ENCODE results near the gene ERC2. TPM values are rescaled to one million over a fixed set of nuclear protein-coding genes. Genes with fewer than 3 reads are reported as not detected.

ERC2 gene
- total and polyA plus RNA-seq, 2 of the 8 experiments (the other 6 are each of a cell fraction or from before 2014, with no cell fraction given) = 16.4 to 22.8 TPM

- no peak for TF ChIP-seq TAF1 (IDR thresholded peaks at IDR 0.05; ENCODE audit: low read depth, low read length)
- TF ChIP-seq SRF (IDR thresholded peaks at IDR 0.05; ENCODE audit: low read depth, low read length) = no peak
Observed at GRCh38 chr3:56484525-56485032, 16.3 kb upstream of the ERC2 start (continued).

Data from H1 (cell line).